Measurements from ENCODE around the gene SPAG8. TPM values are rescaled to one million over a fixed set of nuclear protein-coding genes. Genes with fewer than 3 reads are reported as not detected.

SPAG8 gene
- total RNA-seq, 6 experiments from 2014 or later, result 0.42 to 1.3 (median 0.80) TPM; not detected in 3

GRCh38 chr9:35771943-35772342, 40.1 kb downstream of the SPAG8 start:
- DNase-seq (no peak), ATAC-seq (peak in 3 of 4 donors; percentile 13 to 40 (median 20))
- no peaks in the 10 kb centered on the region for H3K36me3 ChIP-seq
- intact Hi-C loops (cut with DNase I), result no loop called here
- H3K4me1 ChIP-seq, result peaks cover 0 to 29% (median 12%) of the 10 kb centered on the region in 4 donors
- H3K27me3 ChIP-seq, result no peaks in the 10 kb centered on the region
- peak overlapping the region in 1 of 3 donors; percentile 18 for H3K27ac ChIP-seq
- H3K4me3 ChIP-seq, result no peak overlapping the region
- WGBS (ENCODE audit: insufficient coverage, low coverage, low lambda C conversion rate, missing lambda C conversion rate), result 80% methylated on average over 3 of the region's 3 CpGs
- H3K9me3 ChIP-seq, result no peaks in the 10 kb centered on the region
- TF ChIP-seq CTCF (IDR thresholded peaks at IDR 0.05) (no peak), POLR2A (IDR thresholded peaks at IDR 0.05) (no peak)

- Histone ChIP-seq H3K27ac (peak overlapping the region in 2 of 3 donors; percentile 4 to 18), H3K4me3 (no peak overlapping the region), H3K27me3 (no peaks in the 10 kb centered on the region), H3K36me3 (no peaks in the 10 kb centered on the region), H3K4me1 (peaks cover 0 to 29% (median 12%) of the 10 kb centered on the region in 4 donors), H3K9me3 (no peaks in the 10 kb centered on the region)
- TF ChIP-seq POLR2A (IDR thresholded peaks at IDR 0.05) (no peak), CTCF (IDR thresholded peaks at IDR 0.05) (no peak)
- intact Hi-C loops (cut with DNase I), result no loop called here
- DNase-seq (no peak), ATAC-seq (peak; percentile 27 to 64 (median 49))
- WGBS (ENCODE audit: insufficient coverage, low coverage, low lambda C conversion rate, missing lambda C conversion rate), result 29% methylated on average over 1 of the region's 1 CpG
Observed at GRCh38 chr9:35771534-35771933, 40.5 kb downstream of the SPAG8 start.

- 11% methylated on average over 4 of the region's 4 CpGs for WGBS (ENCODE audit: insufficient coverage, low coverage, low lambda C conversion rate, missing lambda C conversion rate)
- Histone ChIP-seq H3K4me3 (peak overlapping the region in 1 of 3 donors; percentile 9), H3K9me3 (no peaks in the 10 kb centered on the region), H3K4me1 (peaks cover 0 to 29% (median 12%) of the 10 kb centered on the region in 4 donors), H3K27ac (peak overlapping the region; percentile 4 to 18 (median 7)), H3K27me3 (no peaks in the 10 kb centered on the region), H3K36me3 (no peaks in the 10 kb centered on the region)
- no peak for TF ChIP-seq POLR2A (IDR thresholded peaks at IDR 0.05)
- no peak for TF ChIP-seq CTCF (IDR thresholded peaks at IDR 0.05)
- DNase-seq (no peak), ATAC-seq (peak; percentile 68 to 80 (median 72))
- intact Hi-C loops (cut with DNase I), result no loop called here
Observed at GRCh38 chr9:35771075-35771433, 41.0 kb downstream of the SPAG8 start.

GRCh38 chr9:35769763-35770162, 42.3 kb downstream of the SPAG8 start:
- no peak overlapping the region for H3K27ac ChIP-seq
- H3K27me3 ChIP-seq, result no peaks in the 10 kb centered on the region
- intact Hi-C loops (cut with DNase I), result no loop called here
- no peak overlapping the region for H3K4me3 ChIP-seq
- WGBS (ENCODE audit: insufficient coverage, low coverage, low lambda C conversion rate, missing lambda C conversion rate), result 92% methylated on average over 1 of the region's 1 CpG
- TF ChIP-seq POLR2A (IDR thresholded peaks at IDR 0.05), result no peak
- no peak for TF ChIP-seq CTCF (IDR thresholded peaks at IDR 0.05)
- no peaks in the 10 kb centered on the region for H3K9me3 ChIP-seq
- H3K4me1 ChIP-seq, result peaks cover 0 to 20% (median 12%) of the 10 kb centered on the region in 4 donors
- no peaks in the 10 kb centered on the region for H3K36me3 ChIP-seq
- no peak for DNase-seq
- no peak for ATAC-seq

- TF ChIP-seq CTCF (IDR thresholded peaks at IDR 0.05), result no peak
- no peak for TF ChIP-seq POLR2A (IDR thresholded peaks at IDR 0.05)
- Histone ChIP-seq H3K27me3 (no peaks in the 10 kb centered on the region), H3K9me3 (no peaks in the 10 kb centered on the region), H3K4me3 (no peak overlapping the region), H3K4me1 (peaks cover 0 to 18% (median 11%) of the 10 kb centered on the region in 4 donors), H3K36me3 (no peaks in the 10 kb centered on the region), H3K27ac (no peak overlapping the region)
- DNase-seq (no peak), ATAC-seq (no peak)
- 88% methylated on average over 1 of the region's 1 CpG for WGBS (ENCODE audit: insufficient coverage, low coverage, low lambda C conversion rate, missing lambda C conversion rate)
- intact Hi-C loops (cut with DNase I), result no loop called here
Observed at GRCh38 chr9:35767458-35767857, 44.6 kb downstream of the SPAG8 start.

All from right lobe of liver (tissue), 6 donors.